GM18868 (cell line): ENCODE measurements around the gene FAAP100.
"Not testable (repeated sequence)": the region's sequence is repeated elsewhere in the genome, so short reads cannot be mapped to it uniquely, and the experiment has no call there.

Source experiments
- ATAC-seq: cut with Tn5 transposase; IDR thresholded peaks from one replicate; pipeline ENCODE4 v1.9.1; 2021; ENCODE audit warnings: mild to moderate bottlenecking, moderate library complexity; ENCODE audit not compliant: unreplicated experiment

Gene FAAP100

DNA sequence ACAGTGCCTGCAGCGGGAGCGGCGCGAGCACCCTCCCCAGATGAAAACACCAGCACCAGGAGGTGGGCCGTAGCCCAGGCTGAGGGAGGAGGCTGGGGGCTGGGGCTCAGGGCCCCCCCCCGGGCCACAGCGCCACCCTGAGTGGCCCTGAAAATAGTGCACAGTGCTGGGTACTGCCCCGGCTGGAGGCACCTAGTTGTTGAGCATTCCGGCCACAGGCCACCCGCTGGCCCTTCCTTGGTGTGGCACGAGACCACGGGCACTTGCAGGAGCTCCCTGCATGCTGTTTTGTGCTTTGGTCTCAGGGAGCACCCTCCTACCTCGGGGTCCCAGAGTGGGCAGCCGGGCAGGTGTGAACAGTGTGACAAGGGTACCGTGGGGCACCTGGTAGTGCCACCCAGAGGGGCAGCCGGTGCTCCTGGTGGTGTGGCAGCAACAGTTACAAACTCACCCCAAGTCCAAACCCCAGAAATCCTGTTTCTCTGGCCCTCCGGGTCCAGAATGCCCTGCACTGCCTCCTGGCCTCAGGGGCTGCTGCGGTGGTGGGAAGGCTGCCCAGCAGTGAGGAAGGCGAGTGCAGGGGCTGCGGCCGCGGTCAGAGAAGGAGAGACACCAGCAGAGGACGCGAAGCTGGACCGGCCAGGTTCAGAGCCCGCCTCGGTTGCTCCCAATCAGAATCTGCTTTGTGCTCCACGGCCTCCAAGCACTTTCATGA lies 12.0 kb downstream of the FAAP100 start:
- no peak for ATAC-seq

DNA sequence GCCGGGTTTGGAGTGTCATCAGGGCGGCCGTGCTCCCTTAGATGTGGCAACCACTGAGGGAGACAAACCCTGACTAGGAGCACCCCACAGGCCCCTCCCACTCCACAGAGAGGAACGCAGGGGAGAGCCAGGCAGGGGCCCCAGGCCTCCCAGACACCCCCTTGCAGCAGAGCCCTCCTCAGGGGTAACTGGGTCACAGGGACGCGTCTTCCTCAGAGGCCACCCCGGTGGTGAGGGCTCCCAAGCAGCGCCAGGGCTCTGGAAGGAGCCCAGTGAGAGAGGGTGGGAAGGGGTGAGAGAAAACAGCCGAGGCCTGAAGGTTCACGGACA lies 12.6 kb downstream of the FAAP100 start:
- ATAC-seq, result no peak

DNA sequence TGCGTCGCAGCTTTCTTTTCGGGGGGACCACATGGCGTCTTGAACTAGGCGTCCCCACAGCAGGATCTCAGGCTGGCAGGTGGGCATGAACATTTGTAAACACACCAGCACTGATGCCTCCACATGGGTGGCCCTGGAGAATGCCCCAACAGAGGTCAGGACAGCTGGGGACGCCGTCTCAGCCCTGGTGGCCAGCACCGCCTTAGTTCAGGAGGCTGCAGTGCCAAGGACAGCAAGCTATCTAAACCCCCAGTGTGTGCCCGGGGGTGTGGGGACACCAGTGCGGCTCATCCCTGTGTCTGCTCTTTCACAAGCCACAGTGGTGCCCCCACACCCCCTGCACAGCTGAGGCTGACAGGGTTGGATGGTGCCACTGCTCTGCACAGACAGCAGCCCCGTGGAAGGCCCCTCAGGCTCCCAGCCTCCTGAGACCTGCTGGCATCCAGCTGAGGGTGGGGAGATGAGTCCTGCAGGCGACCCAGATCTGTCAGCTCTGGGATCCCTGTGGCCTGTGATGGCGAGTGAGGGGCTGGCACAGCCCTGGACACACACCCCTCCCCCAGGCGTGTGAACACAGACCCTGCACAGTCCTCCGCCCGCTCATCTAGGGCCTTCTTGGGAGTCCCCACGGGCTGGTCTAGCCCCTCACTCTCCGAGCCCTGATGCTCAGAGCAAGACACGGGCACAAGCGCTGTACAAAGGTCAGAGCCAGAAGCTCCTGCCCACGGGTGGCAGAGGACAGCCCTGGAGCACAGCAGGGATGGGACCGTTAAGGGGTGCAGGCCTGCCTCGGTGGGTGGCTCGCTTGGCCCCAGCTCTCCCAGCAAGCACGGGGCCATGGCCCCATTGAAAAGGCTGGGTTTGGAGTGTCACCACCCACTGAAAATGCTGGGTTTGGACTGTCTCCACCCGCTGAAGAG lies 13.2 kb downstream of the FAAP100 start:
- ATAC-seq, result no peak

- ATAC-seq, result no peak
These were observed 14.1 kb downstream of the FAAP100 start for GRCh38 chr17:81537856-81538555.

- ATAC-seq, result no peak
These were observed 14.8 kb downstream of the FAAP100 start for GRCh38 chr17:81537343-81537855.

GRCh38 chr17:81536299-81537290 lies 15.6 kb downstream of the FAAP100 start:
- ATAC-seq, result no peak

- ATAC-seq, result no peak
These were observed 16.5 kb downstream of the FAAP100 start for GRCh38 chr17:81535480-81536298.

DNA sequence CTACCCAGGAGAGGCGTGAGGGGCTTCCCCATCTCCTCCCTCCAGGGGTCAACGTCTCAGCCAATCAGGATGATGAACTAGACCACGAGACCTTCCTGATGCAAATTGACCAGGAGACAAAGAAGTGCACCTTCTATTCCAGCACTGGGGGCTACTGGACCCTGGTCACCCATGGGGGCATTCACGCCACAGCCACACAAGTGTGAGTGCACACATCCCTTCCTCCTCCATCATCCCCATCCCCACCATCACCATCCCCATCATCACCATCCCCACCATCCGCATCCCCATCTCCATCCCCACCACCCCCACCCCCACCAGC lies 17.2 kb downstream of the FAAP100 start:
- no peak for ATAC-seq

DNA sequence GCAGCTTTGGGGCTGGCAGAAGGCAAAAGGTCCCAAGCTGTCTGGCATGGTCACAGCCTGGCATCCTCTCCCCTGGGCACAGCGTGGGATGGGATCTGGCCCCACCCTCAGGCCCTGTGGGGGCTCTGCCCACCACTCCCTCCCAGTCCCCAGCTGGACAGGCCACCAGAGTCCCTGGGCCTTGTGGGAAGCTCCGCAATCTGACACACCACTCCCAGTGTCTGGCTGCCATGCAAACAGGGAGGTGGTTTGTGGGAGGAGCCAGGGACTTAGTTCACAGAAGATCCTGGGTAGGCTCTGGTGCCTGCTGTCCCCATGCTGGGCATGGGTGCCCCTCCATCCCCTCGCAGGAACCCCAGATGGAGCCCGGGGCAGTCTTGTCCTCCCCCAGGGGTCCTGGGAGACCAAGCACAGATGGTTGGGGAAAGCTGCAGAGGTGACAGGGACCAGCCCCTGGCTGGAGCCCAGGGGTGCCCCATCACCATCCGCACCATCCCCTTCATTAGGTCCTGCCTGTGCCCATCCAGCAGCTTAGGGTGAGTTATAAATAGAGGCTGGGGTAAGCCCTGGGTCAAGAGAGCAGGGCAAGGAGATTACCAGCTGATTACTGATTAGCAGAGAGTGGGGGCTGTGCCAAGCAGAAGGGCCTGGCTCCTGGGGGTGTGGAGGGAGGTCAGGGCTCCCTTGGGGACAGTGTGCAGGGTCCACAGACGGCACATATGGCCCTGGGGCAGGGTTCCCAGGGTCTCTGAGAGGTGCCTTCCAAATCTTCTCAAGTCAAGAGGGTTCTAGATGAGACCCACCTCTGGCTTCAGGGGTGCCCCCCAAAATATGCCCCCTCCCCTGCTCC lies 17.8 kb downstream of the FAAP100 start:
- no peak for ATAC-seq

DNA sequence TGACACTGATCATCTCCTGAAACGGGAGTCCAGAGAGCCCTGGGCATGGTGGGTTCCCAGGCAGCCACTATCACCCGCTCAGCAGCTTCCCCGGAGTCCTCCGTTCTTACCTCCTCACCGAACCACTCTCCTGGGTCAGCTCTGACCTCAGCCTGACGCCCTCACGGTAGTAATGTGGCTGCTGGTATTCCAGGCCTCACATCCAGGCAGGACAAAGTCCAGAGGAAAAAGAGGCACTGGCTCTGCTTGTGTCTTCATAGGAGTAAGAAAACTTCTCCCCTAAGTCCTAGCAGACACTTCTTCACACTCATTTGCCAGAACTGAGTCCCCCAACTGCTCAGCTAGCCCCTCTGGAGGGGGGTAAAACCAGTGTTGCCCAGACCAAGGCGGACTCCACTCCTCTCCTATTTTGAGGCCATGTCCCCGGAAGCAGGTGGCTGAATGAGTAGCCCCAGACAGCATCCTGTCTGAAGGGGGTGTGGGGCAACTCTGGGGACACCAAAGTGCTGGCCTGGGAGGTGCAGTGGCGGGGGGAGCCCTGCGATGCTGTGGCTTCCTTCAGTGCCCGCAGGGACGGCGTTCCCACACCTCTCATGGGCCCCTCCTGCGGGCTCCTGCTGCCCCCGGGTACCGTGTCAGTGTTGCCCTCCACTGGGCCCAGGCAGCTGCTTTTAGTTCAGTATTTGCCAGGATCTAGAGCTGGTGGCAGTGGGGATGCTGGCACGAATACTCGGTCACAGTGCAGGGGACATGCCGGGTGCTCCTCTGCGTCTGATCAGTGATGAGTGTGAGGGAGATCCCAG lies 18.6 kb downstream of the FAAP100 start:
- ATAC-seq, result no peak

- no peak for ATAC-seq
These were observed 19.5 kb downstream of the FAAP100 start for GRCh38 chr17:81532490-81533287.

DNA sequence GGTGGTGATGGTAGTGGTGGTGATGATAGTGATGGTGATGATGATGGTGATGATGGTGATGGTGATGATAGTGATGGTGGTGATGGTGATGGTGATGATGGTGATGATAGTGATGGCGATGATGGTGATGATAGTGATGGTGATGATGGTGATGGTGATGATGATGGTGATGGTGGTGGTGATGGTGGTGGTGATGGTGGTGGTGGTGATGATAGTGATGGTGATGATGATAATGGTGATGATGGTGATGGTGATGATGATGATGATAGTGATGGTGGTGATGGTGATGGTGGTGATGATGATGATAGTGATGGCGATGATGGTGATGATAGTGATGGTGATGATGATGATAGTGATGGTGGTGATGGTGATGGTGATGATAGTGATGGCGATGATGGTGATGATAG lies 20.2 kb downstream of the FAAP100 start:
- not testable (repeated sequence) for ATAC-seq

GRCh38 chr17:81531013-81531412 lies 21.1 kb downstream of the FAAP100 start:
- ATAC-seq, result not testable (repeated sequence)

DNA sequence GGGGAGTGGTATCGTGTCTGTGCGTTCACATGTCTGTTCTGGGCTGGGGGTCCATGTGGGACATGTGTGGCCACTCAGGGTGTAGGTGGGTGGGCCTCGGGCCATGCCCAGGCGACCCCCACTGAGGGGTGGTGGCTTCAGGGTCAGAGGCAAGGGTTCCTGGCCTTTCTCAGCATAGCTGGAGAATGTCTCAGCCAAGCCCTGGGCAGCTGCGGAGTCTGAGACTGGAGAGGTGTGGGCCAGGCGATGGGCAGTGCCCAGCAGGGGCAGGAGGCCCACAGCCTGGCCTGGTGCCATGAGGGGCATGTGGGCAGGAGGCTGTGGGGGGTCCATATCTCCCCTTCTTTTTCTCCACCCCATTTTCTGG lies 22.7 kb downstream of the FAAP100 start:
- ATAC-seq, result no peak

GRCh38 chr17:81528651-81529436 lies 23.3 kb downstream of the FAAP100 start:
- no peak for ATAC-seq

DNA sequence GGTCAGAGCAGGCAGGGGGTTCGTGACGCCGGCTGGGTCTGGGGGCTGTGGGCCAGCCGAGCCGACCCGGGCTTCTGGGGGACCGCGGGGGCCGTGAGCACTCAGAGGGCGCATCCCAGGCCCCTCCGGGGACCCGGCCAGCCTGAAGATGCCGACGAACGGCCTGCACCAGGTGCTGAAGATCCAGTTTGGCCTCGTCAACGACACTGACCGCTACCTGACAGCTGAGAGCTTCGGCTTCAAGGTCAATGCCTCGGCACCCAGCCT lies 23.8 kb downstream of the FAAP100 start:
- no peak for ATAC-seq
